Stimulated activated CD4-positive, alpha-beta T cell treated with anti-CD3 and anti-CD28 coated beads, TNF-alpha, amount 100 ng/mL, for 48 hours (primary cell): Measurements from ENCODE around the gene C2orf76.
"Not testable (repeated sequence)": the region's sequence is repeated elsewhere in the genome, so short reads cannot be mapped to it uniquely, and the experiment has no call there.

Source experiments
- DNase-seq, 3 donors: peaks; one replicate each; pipeline ENCODE4 v3.0.0-alpha.2; 2020; ENCODE audit warnings: low read depth in 3 of 3

Gene C2orf76

DNA sequence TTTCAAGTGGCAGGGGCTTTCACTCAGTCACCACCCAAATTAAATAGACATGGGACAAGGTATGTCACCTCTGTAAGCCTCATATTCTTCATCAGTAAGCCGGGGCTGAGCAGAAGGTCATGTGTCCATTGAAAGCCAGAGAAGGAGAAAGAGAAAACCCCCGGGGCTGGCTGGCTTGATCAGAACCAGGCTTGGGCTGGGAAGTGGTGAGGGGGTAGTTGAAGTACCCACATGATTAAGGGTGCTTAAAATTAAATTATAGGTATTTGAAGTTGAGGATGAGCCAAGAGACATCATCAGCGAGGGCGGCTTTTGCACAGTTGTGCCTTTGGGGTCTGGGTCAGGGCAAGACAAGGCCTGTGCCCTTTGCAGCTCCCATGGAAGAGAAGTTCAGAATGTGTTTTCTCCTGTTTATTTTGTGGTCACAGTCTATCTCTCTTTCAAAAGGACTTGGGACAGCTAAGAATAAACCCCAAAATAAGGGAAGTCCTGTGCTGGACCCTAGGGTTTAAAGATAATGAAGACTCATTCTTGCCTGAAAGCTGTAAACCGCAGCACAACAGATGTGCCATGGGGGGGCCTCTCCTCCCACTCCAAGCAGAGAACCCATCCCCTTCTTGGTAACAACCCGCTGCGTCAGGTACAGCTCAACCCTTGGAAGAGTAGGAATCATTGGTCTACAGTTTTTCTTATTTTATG is 10.8 kb upstream of the C2orf76 start:
- DNase-seq = no peak

- DNase-seq = no peak
These were observed 10.2 kb upstream of the C2orf76 start for GRCh38 chr2:119376810-119377209.

DNA sequence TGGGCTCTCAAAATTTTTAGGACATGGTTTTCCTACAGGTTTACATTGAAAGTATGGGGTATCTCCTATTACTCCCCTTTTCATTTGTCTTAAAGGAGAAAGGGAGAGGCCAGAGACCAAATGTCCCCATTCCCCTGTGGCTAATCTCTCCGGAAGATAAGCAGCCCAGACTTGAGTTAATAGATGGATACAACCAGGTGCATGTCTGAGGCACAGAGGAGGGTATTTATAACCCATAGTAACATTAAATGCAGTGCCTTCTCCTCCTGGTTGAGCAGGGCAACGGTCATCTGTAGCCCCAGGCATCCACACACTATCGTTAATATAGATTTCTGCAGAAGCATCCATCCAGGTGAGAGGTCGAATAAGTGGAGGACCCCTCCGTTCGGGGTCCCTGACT is 9.8 kb upstream of the C2orf76 start:
- not testable (repeated sequence) for DNase-seq

GRCh38 chr2:119373907-119374745 is 7.5 kb upstream of the C2orf76 start:
- DNase-seq = not testable (repeated sequence)

- DNase-seq = no peak
These were observed 6.3 kb upstream of the C2orf76 start for GRCh38 chr2:119372778-119373568.

GRCh38 chr2:119371111-119371510 is 4.5 kb upstream of the C2orf76 start:
- DNase-seq = no peak

DNA sequence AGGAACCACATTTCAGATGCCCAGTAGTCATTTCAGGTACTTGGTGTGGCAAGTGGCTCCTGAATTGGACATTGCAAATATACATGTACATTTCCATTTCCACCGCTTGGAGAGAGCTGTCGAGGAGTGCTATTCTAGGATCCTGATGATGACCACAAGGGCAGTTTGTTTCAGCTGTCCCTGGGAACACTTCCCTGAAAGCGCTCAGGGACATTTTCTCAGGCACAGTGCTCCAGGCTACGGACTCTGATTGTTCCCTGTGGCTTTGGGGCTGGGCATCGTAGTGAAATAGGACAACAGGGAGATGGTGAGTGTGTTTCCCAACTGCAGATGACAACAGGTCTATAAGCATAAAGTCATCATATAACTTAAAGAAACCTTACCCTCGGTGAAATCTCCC is 3.2 kb upstream of the C2orf76 start:
- DNase-seq = no peak

GRCh38 chr2:119367472-119368099 is 952 bp upstream of the C2orf76 start:
- peak in 2 of 3 donors; percentile 18 to 43 for DNase-seq

DNA sequence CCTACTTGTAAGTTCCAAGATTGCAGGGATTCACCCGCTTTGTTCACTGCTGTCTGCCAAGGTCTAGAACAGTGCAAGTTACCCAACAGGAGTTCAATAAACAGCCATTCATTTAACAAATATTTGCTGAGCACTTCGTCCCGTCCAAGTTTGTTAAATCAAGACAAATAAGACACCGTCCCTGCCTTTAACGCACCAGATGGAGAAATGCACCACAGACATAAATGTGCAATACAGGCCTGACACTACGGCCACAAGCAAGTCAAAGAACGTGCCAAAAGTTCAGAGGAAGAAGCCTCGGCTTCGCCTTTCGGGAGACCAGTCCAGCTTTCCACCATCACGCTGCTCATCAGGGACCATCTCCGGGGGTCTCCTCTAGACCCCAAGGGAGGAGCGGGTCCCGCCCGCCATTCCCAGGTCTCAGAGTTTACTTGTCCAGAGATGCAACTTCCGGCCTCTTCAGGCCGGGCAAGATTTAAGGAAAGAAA is 429 bp downstream of the C2orf76 start:
- DNase-seq = no peak

DNA sequence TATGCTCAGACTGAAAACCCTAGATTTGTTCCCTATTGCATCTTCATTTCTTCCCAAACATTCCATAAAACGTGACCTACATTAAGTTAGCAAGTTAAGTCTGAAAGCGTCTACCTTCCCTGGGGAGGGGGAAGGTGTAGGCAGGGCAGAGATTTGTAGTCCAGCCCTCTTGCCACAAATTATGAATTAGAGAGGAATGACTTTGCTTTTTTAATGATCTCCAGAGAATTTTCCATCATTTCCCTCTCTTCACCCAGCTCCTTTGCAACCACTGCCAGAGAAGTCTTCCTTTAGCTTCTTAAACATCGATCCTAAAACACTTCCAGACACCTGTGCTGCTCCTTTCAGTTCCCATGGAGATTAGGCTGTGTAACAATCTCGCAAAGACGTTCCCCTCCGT is 1.2 kb downstream of the C2orf76 start:
- no peak for DNase-seq

- no peak for DNase-seq
These were observed 1.8 kb downstream of the C2orf76 start for GRCh38 chr2:119364798-119365197.

DNA sequence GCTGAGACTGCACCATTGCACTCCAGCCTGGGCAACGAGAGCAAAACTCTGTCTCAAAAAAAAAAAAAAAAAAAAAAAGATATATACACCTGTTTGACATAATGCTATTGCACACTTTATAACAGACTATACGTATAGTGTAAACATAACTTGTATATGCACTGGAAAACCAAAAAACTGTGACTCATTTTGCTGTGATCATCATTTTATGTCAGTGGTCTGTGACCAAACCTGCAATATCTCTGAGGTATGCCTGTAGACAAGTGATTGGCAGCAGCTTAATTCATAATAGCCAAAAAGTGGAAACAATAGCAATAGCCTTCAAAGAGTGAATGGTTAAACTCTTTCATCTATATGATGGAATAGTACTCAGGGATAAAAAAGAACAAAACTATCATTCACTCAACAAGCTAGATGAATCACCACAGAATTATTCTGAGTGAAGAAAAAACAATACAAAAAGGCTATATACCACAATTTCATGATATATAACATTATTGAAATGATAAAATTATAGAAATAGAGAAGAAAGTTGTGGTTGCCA is 6.1 kb downstream of the C2orf76 start:
- no peak for DNase-seq

DNA sequence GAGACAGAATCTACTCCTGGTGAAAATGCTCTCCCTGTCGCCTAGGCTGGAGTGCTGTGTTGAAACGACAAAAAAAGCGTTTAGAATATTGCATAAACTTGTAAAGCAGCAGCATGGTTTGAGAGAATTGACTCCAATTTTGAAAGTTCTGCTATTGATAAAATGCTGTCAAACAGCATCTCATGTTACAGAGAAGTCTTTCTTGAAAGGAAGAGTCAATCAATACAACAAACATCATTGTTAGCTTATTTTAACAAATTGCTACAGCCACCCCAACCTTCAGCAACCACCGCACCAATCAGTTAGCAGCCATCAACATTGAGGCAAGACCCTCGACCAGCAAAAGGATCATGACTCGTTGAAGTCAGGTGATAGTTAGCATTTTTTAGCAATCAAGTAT is 6.9 kb downstream of the C2orf76 start:
- no peak for DNase-seq

- no peak for DNase-seq
These were observed 11.8 kb downstream of the C2orf76 start for GRCh38 chr2:119354860-119355259.

DNA sequence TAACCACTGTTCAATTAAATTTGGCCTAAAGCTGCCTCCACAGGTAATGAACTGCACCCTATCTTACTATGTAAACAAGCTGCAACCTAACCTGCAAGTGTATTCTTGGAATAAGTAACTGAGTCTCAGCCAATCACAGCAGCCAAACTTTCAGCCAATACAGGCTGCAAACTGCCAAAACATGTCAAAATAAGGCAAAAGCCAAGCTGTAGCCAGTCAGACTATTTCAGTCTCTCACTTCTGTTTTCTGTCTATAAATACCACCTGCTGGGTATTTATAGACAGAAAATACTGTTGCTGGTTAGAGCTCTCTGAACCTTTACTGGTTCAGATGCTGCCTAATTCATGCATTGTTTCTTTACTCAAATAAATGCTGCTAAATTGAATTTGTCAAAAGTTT is 14.3 kb downstream of the C2orf76 start:
- DNase-seq = no peak

- DNase-seq = no peak
These were observed 16.2 kb downstream of the C2orf76 start for GRCh38 chr2:119350311-119350998.

DNA sequence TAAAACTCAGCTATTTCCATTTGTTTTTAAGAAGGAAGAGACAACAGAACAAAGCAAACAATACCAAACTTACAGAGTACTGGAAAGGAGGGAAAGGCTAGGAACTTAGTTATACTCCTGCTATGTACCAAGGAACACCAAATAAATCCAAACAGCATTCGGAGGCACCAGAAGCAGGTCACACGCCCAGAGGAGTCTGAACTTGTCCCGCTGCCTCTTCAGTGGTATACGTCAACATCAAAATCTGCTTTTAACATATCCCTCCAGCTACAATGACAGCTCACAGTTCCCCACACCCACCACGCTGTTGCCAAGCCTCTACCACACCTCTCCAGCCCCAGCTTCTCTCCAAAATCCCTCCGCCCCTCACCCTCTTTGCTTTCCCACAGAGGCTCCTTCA is 17.3 kb downstream of the C2orf76 start:
- no peak for DNase-seq

GRCh38 chr2:119341684-119342083 is 24.9 kb downstream of the C2orf76 start:
- no peak for DNase-seq

GRCh38 chr2:119339562-119339923 is 27.1 kb downstream of the C2orf76 start:
- no peak for DNase-seq

- peak in 1 of 3 donors; percentile 2 for DNase-seq
These were observed 27.6 kb downstream of the C2orf76 start for GRCh38 chr2:119338826-119339561.
